Progenitor cell of endocrine pancreas (in vitro differentiated cells): ENCODE data around the gene MTIF3. TPM values are rescaled to one million over a fixed set of nuclear protein-coding genes. Genes with fewer than 3 reads are reported as not detected.
A peak's percentile ranks its signal among the peaks of the same experiment; 100 is the strongest.

Experiments used
- DNase-seq: peaks from one replicate; pipeline ENCODE4 v3.0.0; 2021; ENCODE audit warnings: low spot score; ENCODE audit not compliant: unreplicated experiment
- H3K27ac Mint-ChIP-seq: 2 replicates; pipeline ENCODE4 v1.8.0; 2021; ENCODE audit warnings: mild to moderate bottlenecking, moderate library complexity, mixed read lengths
- H3K27me3 Mint-ChIP-seq: 2 replicates; pipeline ENCODE4 v1.8.0; 2021; ENCODE audit warnings: mixed read lengths
- H3K36me3 Mint-ChIP-seq: 2 replicates; pipeline ENCODE4 v1.8.0; 2022; ENCODE audit warnings: mixed read lengths; ENCODE audit not compliant: insufficient read depth
- H3K4me1 Mint-ChIP-seq: 2 replicates; pipeline ENCODE4 v1.8.0; 2021; ENCODE audit warnings: low read depth, mixed read lengths
- H3K4me3 Mint-ChIP-seq: 2 replicates; pipeline ENCODE4 v1.8.0; 2021; ENCODE audit warnings: low read depth, mild to moderate bottlenecking, moderate library complexity, mixed read lengths
- H3K9me3 Mint-ChIP-seq: 2 replicates; pipeline ENCODE4 v1.8.0; 2021; ENCODE audit warnings: low read depth, mixed read lengths
- long read RNA-seq: library from polyadenylated mRNA; unstranded; transcript quantifications from one replicate; pipeline ENCODE4 v2.0.0, GENCODE V29; 2020
- total RNA-seq: library from RNA; stranded (reverse); gene quantifications from 2 replicates; pipeline ENCODE4 v1.2.1, GENCODE V29; 2021
- TF ChIP-seq, protein P1 (sequence below): fragments of 200-600 bp; sonication (generic); IDR thresholded peaks from one replicate; pipeline ENCODE4 v1.5.0; 2021; ENCODE audit warnings: antibody characterized with exemption, mild to moderate bottlenecking; ENCODE audit not compliant: unreplicated experiment

The MTIF3 gene, protein sequence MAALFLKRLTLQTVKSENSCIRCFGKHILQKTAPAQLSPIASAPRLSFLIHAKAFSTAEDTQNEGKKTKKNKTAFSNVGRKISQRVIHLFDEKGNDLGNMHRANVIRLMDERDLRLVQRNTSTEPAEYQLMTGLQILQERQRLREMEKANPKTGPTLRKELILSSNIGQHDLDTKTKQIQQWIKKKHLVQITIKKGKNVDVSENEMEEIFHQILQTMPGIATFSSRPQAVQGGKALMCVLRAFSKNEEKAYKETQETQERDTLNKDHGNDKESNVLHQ
- total RNA-seq, result 50.6 and 54.4 TPM in 2 replicates
- long read RNA-seq, transcript MTIF3-202 (5 exons, 1,005 nt), result major isoform, 10 of 20 reads
- long read RNA-seq, partial matches to known transcripts, result 3 of 20 reads
- long read RNA-seq, other reads (novel, unspliced or antisense), result 4 of 20 reads

DNA sequence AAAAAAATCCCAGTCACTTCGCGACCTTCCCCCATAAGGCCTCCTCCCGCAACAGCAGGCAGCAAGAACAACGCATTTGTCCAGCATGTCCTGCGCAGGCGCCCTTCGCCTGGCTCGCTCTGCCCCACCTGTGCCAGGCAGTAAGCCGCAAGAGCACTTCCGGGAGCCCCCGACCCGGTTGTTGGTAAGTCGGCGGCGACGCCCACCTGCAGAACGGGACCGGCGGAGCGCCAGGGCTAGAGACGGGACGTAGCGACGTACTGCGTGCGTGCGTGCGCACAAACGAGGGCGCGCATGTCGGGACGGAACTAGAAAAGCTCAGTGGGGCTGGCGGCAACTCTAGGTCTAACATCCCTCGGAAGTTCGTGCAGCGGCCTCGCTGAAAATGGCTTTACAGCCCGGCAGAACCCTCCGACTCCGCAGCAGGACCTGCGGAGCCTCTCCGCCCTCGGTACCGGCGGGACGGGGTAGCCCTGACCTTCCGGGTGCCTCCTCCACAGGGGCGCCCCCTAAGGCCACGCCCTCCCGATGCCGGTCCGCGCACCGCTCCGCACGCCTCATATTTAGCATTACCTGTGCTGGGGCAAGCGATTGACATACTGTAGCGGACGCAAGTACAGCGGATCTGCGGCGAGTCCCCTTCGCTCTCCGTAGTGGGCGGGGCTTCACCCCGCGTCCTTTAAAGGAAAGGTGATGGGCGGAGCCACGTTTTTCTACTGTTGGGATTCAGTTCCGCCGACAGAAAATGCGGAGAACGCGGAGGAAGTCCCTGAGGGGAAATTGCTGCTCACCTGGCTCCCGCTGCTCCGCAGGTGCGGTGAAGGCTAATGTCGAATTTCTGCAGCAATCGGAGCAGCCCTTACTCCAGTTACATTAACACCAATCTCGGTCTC, at the start of gene MTIF3:
MTIF3 (minus strand) TSS at position 629 of the 893 bp plus-strand sequence. CDS start 10,116 bp downstream, outside the sequence.
- Mint-ChIP-seq H3K27me3 (no peaks in the 10 kb centered on the region), H3K9me3 (no peaks in the 10 kb centered on the region), H3K4me3 (peak within 1 kb of the TSS; percentile 86), H3K4me1 (peaks cover 14% of the 10 kb centered on the region), H3K36me3 (no peaks in the 10 kb centered on the region), H3K27ac (peak within 1 kb of the TSS; percentile 97)
- peak; percentile 94 for DNase-seq
- TF ChIP-seq, protein P1, sequence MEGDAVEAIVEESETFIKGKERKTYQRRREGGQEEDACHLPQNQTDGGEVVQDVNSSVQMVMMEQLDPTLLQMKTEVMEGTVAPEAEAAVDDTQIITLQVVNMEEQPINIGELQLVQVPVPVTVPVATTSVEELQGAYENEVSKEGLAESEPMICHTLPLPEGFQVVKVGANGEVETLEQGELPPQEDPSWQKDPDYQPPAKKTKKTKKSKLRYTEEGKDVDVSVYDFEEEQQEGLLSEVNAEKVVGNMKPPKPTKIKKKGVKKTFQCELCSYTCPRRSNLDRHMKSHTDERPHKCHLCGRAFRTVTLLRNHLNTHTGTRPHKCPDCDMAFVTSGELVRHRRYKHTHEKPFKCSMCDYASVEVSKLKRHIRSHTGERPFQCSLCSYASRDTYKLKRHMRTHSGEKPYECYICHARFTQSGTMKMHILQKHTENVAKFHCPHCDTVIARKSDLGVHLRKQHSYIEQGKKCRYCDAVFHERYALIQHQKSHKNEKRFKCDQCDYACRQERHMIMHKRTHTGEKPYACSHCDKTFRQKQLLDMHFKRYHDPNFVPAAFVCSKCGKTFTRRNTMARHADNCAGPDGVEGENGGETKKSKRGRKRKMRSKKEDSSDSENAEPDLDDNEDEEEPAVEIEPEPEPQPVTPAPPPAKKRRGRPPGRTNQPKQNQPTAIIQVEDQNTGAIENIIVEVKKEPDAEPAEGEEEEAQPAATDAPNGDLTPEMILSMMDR, result no peak

DNA sequence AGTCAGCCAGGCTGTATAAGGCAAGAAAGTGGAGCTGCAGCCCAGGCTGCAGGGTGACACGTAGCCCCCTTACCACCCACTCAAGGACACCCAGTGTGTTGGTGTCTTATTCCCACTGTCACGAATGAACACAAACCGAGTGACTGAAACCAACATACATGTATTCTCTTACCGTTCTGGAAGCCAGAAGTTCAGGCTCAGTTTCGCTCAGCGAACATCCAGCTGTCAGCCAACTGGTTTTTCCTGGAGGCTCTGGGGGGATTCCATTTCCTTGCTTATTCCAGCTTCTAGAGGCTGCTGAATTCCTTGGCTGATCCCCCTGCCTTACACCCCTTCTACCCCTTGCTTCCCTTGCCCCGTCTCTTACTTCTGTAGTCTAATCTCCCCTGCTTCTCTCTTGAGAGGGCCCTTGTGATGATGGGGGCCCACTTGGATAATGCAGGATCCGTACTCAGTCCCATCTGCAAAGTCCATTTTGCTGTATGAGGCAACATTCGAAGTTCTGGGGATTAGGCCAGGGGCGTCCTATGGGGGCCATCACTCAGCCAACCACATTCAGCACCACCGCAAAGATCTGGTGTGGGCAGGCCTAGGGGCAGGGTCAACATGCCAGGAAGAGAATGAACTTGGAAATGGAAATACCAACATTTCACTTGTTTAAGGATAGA, 47.3 kb upstream of the MTIF3 start:
- peaks cover 3% of the 10 kb centered on the region for H3K27me3 Mint-ChIP-seq

DNA sequence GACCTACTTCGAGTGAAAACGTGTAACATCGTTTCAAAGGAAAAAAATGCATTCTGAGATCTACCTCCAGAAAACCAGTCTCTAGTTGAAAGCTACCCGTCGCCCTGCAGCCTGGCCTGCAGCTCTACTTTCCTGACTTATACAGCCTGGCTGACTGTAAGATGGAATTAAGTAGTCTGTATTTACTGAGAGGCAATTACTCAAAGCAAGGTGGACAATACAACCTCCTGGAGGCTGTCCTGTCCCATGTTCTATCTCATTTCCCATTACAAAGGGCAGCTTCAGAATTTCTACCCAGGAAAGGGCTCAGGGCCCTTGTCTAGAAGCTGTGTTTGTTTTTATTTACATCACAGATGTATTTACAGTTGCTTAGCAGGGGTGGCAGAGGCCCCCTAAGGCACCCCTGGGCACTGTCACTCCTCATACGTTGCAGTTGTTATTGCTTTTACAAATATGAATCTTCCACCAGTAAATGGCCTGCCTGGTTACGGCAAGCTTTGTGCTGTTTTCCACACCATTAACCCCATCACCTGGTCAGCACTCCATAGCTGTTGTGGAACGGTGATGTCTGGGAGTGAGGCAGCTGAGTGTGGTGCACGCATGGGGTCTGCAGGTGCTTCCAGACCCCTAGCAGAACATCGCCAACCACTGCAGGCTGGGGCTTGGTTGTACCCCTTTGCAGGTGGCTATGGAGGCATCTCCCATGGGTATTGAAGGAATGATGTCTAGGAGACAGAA, 46.3 kb upstream of the MTIF3 start:
- Mint-ChIP-seq H3K4me3 (no peak overlapping the region), H3K36me3 (no peaks in the 10 kb centered on the region), H3K4me1 (peaks cover 7% of the 10 kb centered on the region), H3K27ac (peak overlapping the region; percentile 52), H3K27me3 (no peaks in the 10 kb centered on the region), H3K9me3 (no peaks in the 10 kb centered on the region)
- TF ChIP-seq, protein P1, result no peak
- no peak for DNase-seq

More for the DNA sequence above, 47.3 kb upstream of the MTIF3 start:
- no peak overlapping the region for H3K4me3 Mint-ChIP-seq
- no peaks in the 10 kb centered on the region for H3K9me3 Mint-ChIP-seq
- H3K36me3 Mint-ChIP-seq, result no peaks in the 10 kb centered on the region
- peaks cover 7% of the 10 kb centered on the region for H3K4me1 Mint-ChIP-seq
- no peak for DNase-seq
- TF ChIP-seq, protein P1, result no peak
- H3K27ac Mint-ChIP-seq, result no peak overlapping the region

DNA sequence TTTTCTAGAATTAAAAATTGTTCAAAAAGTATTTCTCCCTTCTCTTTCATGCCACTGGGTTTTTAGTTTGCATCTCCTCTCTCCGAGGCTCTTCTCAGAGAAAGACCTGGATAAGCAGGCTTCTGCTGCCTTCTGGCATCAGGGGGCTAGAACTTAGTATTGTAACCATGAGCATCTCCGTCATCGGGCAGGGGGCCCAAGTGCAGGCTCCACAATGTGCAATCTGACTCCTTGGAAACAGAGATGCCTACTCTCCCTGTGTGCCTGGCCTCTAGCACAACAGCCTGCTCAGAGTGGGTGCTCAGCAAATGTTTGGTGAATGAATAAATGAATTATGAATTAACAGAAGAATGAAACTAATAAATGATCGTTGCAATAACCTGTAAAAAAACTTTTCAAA, 45.6 kb upstream of the MTIF3 start:
- no peak overlapping the region for H3K27ac Mint-ChIP-seq
- TF ChIP-seq, protein P1, result no peak

More for the DNA sequence above, 45.6 kb upstream of the MTIF3 start:
- no peaks in the 10 kb centered on the region for H3K27me3 Mint-ChIP-seq
- H3K4me1 Mint-ChIP-seq, result peaks cover 7% of the 10 kb centered on the region
- no peaks in the 10 kb centered on the region for H3K36me3 Mint-ChIP-seq
- H3K9me3 Mint-ChIP-seq, result no peaks in the 10 kb centered on the region
- no peak for DNase-seq
- no peak overlapping the region for H3K4me3 Mint-ChIP-seq
